GM12878 (cell line): ENCODE data around the gene MTCH2. TPM values are rescaled to one million over a fixed set of nuclear protein-coding genes. Genes with fewer than 3 reads are reported as not detected.

Experiments used
- ATAC-seq: fragments of 200-7000 bp; cut with Tn5 transposase; 3 replicates; pipeline ENCODE4 v1.9.1; 2020; ENCODE audit warnings: mild to moderate bottlenecking, moderate library complexity
- BruUV-seq: library from RNA; stranded (reverse); fragments of 400-500 nt; replicated peaks from 2 replicates; lab custom pipeline; 2021; lab: Mats Ljungman, UMichigan
- CTCF ChIA-PET: fragments of 300-600 bp; sonication (Branson Sonifier 250); formaldehyde crosslinking; extraction: SDS; loops from one replicate; lab custom pipeline; 2021; ENCODE audit warnings: inconsistent platforms; lab: Yijun Ruan, JAX
- POLR2A ChIA-PET: fragments of 350-600 bp; formaldehyde crosslinking; extraction: SDS; loops from one replicate; lab custom pipeline; 2021; ENCODE audit warnings: inconsistent platforms; lab: Charles Lee
- RAD21 ChIA-PET: fragments of 300-600 bp; sonication (Branson Sonifier 250); formaldehyde crosslinking; loops from one replicate; lab custom pipeline; 2023; ENCODE audit warnings: antibody characterized with exemption; ENCODE audit not compliant: unreplicated experiment; lab: Charles Lee
- SMC1A ChIA-PET: fragments of 300-600 bp; sonication (Branson Sonifier 250); formaldehyde crosslinking; loops from one replicate; lab custom pipeline; 2023; ENCODE audit not compliant: unreplicated experiment, uncharacterized antibody; lab: Charles Lee
- DNase-seq: peaks from one replicate; pipeline ENCODE4 v3.0.0-alpha.2; 2011; ENCODE audit warnings: low read depth, low spot score
- FAIRE-seq: peaks from 3 replicates; lab custom pipeline; 2011; peaks lifted over from hg19 to GRCh38; lab: Jason Lieb, UNC
- H2AFZ ChIP-seq: 2 replicates; pipeline ENCODE4 v1.6.0; 2011; ENCODE audit warnings: low read depth, low read length, control low read depth; ENCODE audit not compliant: control insufficient read depth
- H3K27ac ChIP-seq: 2 replicates; pipeline ENCODE4 v1.5.1; 2011; ENCODE audit warnings: control low read depth; ENCODE audit not compliant: control insufficient read depth, insufficient read depth
- H3K27me3 ChIP-seq, 2 experiments: replicated peaks in 1 of 2; 2 replicates each; pipeline versions ENCODE4 v1.6.0 to v1.6.1; 2011; ENCODE audit warnings: low read length in 1 of 2; ENCODE audit not compliant: control insufficient read depth in 2 of 2, insufficient read depth in 2 of 2
- H3K36me3 ChIP-seq, 2 experiments: 2 replicates each; pipeline ENCODE4 v1.5.1; 2011; ENCODE audit warnings: low read length in 1 of 2; ENCODE audit not compliant: control insufficient read depth in 2 of 2, insufficient read depth in 2 of 2
- H3K4me1 ChIP-seq: 2 replicates; pipeline ENCODE4 v1.6.1; 2011; ENCODE audit warnings: mild to moderate bottlenecking, low read length, moderate library complexity, mixed read lengths; ENCODE audit not compliant: control insufficient read depth, insufficient read depth
- H3K4me2 ChIP-seq: 2 replicates; pipeline ENCODE4 v1.6.0; 2011; ENCODE audit warnings: control low read depth; ENCODE audit not compliant: control insufficient read depth, insufficient read depth
- H3K4me3 ChIP-seq: fragments of 200-600 bp; sonication (generic); 2 replicates; pipeline ENCODE4 v1.5.1; 2016
- H3K79me2 ChIP-seq: 2 replicates; pipeline ENCODE4 v1.6.0; 2011; ENCODE audit warnings: low read length; ENCODE audit not compliant: control insufficient read depth, insufficient read depth
- H3K9ac ChIP-seq: 2 replicates; pipeline ENCODE4 v1.8.0; 2011; ENCODE audit warnings: low read length, control low read depth, mixed read lengths; ENCODE audit not compliant: control insufficient read depth, insufficient read depth
- H3K9me3 ChIP-seq: replicated peaks from 3 replicates; pipeline ENCODE4 v1.5.1; 2011; ENCODE audit warnings: mild to moderate bottlenecking, low read length; ENCODE audit not compliant: control insufficient read depth, insufficient read depth
- H4K20me1 ChIP-seq: 2 replicates; pipeline ENCODE4 v1.6.0; 2011; ENCODE audit not compliant: control insufficient read depth, insufficient read depth
- ATF2 ChIP-seq: IDR thresholded peaks from 2 replicates; pipeline ENCODE4 v1.6.1; 2012; ENCODE audit warnings: low read length, inconsistent platforms
- EED ChIP-seq: sonication (generic); IDR thresholded peaks from 2 replicates; pipeline ENCODE4 v1.6.1; 2016; ENCODE audit warnings: antibody characterized with exemption, low read depth
- ESRRA ChIP-seq: IDR thresholded peaks from 2 replicates; pipeline ENCODE4 v1.6.1; 2012; ENCODE audit warnings: mild to moderate bottlenecking, low read length, improper control_type of control experiment
- KAT2A ChIP-seq: conservative IDR thresholded peaks from 2 replicates; pipeline ENCODE4 v1.6.1; 2011; ENCODE audit warnings: low read depth, low read length; ENCODE audit not compliant: control insufficient read depth
- LARP7 ChIP-seq: fragments of 450-650 bp; IDR thresholded peaks from 2 replicates; pipeline ENCODE4 v1.6.1; 2017; ENCODE audit warnings: mild to moderate bottlenecking
- NKRF ChIP-seq: fragments of 450-650 bp; conservative IDR thresholded peaks from 2 replicates; pipeline ENCODE4 v1.6.1; 2017; ENCODE audit warnings: mild to moderate bottlenecking, moderate library complexity
- RAD21 ChIP-seq: IDR thresholded peaks from 2 replicates; pipeline ENCODE4 v1.6.1; 2011; ENCODE audit warnings: mild to moderate bottlenecking, low read depth, low read length, moderate library complexity; ENCODE audit not compliant: insufficient read depth
- WGBS: methylation state at CpG from one replicate; pipeline ENCODE4 v1.1.6; 2016; ENCODE audit warnings: low lambda C conversion rate; ENCODE audit not compliant: insufficient replicate concordance, insufficient coverage; ENCODE audit errors: missing lambda C conversion rate; 5-methylcytosine and 5-hydroxymethylcytosine counted together
- in situ Hi-C: fragments of 300-500 bp; cut with MboI; formaldehyde crosslinking; loops from 9 replicates; pipeline ENCODE4 v1.14.3; 2018; ENCODE audit warnings: mixed read lengths
- intact Hi-C: fragments of 100-400 bp; cut with micrococcal nuclease; formaldehyde crosslinking; loops from one replicate; pipeline ENCODE4 v1.14.2; 2022; ENCODE audit not compliant: unreplicated experiment
- polyA plus RNA-seq, 11 experiments: library from polyadenylated mRNA; depleted of rRNA in 4 of 11; unstranded in 6 of 11; stranded (reverse) in 5 of 11; fragments of >200 nt; fragmentation: Nextera tagmentation in 4 of 11; fragmentation: Illumina TruSeq in 1 of 11; extraction: Ambion mirVana in 4 of 11; extraction: Trizol in 1 of 11; gene quantifications; 1 replicate in 1 of 11; 2 replicates in 10 of 11; pipeline versions ENCODE4 v1.2.1 to v1.2.3, GENCODE V29; 2011 to 2016; ENCODE audit warnings: inconsistent platforms in 2 of 11, missing spikeins in 2 of 11, low read depth in 1 of 11
- total RNA-seq, 4 experiments: library from RNA; depleted of rRNA in 3 of 4; stranded (reverse); fragments of >200 nt in 3 of 4; fragmentation: Illumina TruSeq in 1 of 4; extraction: Trizol in 1 of 4; gene quantifications; 2 replicates each; pipeline versions ENCODE4 v1.2.1 to v1.2.3, GENCODE V29; 2013 to 2021
- TF ChIP-seq, protein P1 (sequence below): fragments of 450-650 bp; IDR thresholded peaks from 2 replicates; pipeline ENCODE4 v1.6.1; 2016; ENCODE audit warnings: mild to moderate bottlenecking

Gene MTCH2
- total and polyA plus RNA-seq, 10 of the 15 experiments (the other 5 are each of a cell fraction or from before 2014, with no cell fraction given), result 72.4 to 341 (median 144) TPM

- ChIA-PET CTCF (interaction anchor here (0.7 to 1.6 kb wide), 3 partner anchors 20 to 38 kb away, joined by 3 to 4 read pairs (median 4); no protein-coding TSS in a partner anchor), RAD21 (no interaction called here), SMC1A (interaction anchor here (0.9 to 1.2 kb wide), 2 partner anchors 13 to 14 kb away, joined by 4 read pairs; partner anchors contain the start of genes KBTBD4 and NDUFS3), POLR2A (interaction anchor here (0.6 kb wide), 1 partner anchor 359 kb away, joined by 6 read pairs; no protein-coding TSS in a partner anchor)
- no peak overlapping the region for H3K9ac ChIP-seq
- DNase-seq (no peak), ATAC-seq (peak; percentile 23), FAIRE-seq (no peak)
- in situ Hi-C loops (no loop called here), intact Hi-C loops (no loop called here)
- no TSS peak for BruUV-seq
- H2AFZ ChIP-seq, result peak overlapping the region; percentile 77
- whole genome bisulfite sequencing, result 15% methylated on average over 7 of the region's 7 CpGs
- H4K20me1 ChIP-seq, result no peaks in the 10 kb centered on the region
- H3K4me1 ChIP-seq, result peaks cover 7% of the 10 kb centered on the region
- no peaks in the 10 kb centered on the region for H3K9me3 ChIP-seq
- peak overlapping the region; percentile 55 for H3K4me2 ChIP-seq
- no peak overlapping the region for H3K4me3 ChIP-seq
- peaks cover 3 to 23% of the 10 kb centered on the region in 2 experiments for H3K27me3 ChIP-seq
- H3K36me3 ChIP-seq, result no peaks in the 10 kb centered on the region
- 0 out of 2 replicates have a peak, but pooled peaks have one; percentile 4 for TF ChIP-seq RAD21
- TF ChIP-seq ESRRA, result no peak
- TF ChIP-seq, protein P1, sequence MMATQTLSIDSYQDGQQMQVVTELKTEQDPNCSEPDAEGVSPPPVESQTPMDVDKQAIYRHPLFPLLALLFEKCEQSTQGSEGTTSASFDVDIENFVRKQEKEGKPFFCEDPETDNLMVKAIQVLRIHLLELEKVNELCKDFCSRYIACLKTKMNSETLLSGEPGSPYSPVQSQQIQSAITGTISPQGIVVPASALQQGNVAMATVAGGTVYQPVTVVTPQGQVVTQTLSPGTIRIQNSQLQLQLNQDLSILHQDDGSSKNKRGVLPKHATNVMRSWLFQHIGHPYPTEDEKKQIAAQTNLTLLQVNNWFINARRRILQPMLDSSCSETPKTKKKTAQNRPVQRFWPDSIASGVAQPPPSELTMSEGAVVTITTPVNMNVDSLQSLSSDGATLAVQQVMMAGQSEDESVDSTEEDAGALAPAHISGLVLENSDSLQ, result peak; percentile 70
- TF ChIP-seq EED, result 0 out of 2 replicates have a peak, but pooled peaks have one; percentile 14
- TF ChIP-seq ATF2, result no peak
- TF ChIP-seq LARP7, result no peak
- no peak for TF ChIP-seq KAT2A
- no peak for TF ChIP-seq NKRF
- no peaks in the 10 kb centered on the region for H3K79me2 ChIP-seq
- H3K27ac ChIP-seq, result no peak overlapping the region
Measured at GRCh38 chr11:47591764-47592163, 50.6 kb downstream of the MTCH2 start.
